Measurements from ENCODE around the gene DHRS11. TPM values are rescaled to one million over a fixed set of nuclear protein-coding genes. Genes with fewer than 3 reads are reported as not detected.

DHRS11 gene
- total and polyA plus RNA-seq, 2 of the 8 experiments (the other 6 are each of a cell fraction or from before 2014, with no cell fraction given) = 29.5 to 63.3 TPM

DNA sequence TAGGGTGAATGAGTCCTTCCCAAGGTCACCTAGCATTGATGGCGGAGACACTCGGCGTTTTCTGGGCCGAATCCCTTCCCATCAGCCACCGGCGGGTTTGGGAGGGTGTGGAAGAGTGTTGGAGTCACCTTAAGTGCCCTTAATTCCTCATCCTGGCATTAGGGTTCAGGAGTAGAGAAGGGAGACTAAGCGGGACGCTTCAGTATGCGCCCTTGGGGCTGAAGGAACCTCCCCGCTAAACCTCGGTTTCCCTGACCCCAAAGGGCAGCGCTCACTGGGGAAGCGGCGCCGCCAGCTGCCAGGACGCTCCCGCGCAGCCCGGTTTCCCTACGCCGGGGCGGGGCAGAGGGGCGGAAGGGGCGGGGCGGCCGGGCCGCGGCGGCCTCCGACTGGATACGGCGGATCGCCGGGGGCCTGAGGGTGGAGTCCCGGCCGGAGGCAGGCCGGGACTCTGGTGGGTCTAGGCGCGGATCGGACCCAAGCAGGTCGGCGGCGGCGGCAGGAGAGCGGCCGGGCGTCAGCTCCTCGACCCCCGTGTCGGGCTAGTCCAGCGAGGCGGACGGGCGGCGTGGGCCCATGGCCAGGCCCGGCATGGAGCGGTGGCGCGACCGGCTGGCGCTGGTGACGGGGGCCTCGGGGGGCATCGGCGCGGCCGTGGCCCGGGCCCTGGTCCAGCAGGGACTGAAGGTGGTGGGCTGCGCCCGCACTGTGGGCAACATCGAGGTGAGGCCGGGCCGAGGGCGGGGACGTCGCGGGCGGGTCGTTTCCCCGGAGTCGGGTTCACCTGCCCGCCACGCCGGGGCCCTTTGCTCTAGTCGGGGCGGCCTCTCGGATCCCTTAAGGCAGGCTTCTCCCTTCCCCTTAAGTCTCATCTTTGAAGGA, at the start of gene DHRS11 (continued):
- peak; percentile 60; the same call in 1 of the 2 replicates for TF ChIP-seq PHF8 (conservative IDR thresholded peaks at IDR 0.05; ENCODE audit: low read depth, low read length)
- TF ChIP-seq, protein P1, sequence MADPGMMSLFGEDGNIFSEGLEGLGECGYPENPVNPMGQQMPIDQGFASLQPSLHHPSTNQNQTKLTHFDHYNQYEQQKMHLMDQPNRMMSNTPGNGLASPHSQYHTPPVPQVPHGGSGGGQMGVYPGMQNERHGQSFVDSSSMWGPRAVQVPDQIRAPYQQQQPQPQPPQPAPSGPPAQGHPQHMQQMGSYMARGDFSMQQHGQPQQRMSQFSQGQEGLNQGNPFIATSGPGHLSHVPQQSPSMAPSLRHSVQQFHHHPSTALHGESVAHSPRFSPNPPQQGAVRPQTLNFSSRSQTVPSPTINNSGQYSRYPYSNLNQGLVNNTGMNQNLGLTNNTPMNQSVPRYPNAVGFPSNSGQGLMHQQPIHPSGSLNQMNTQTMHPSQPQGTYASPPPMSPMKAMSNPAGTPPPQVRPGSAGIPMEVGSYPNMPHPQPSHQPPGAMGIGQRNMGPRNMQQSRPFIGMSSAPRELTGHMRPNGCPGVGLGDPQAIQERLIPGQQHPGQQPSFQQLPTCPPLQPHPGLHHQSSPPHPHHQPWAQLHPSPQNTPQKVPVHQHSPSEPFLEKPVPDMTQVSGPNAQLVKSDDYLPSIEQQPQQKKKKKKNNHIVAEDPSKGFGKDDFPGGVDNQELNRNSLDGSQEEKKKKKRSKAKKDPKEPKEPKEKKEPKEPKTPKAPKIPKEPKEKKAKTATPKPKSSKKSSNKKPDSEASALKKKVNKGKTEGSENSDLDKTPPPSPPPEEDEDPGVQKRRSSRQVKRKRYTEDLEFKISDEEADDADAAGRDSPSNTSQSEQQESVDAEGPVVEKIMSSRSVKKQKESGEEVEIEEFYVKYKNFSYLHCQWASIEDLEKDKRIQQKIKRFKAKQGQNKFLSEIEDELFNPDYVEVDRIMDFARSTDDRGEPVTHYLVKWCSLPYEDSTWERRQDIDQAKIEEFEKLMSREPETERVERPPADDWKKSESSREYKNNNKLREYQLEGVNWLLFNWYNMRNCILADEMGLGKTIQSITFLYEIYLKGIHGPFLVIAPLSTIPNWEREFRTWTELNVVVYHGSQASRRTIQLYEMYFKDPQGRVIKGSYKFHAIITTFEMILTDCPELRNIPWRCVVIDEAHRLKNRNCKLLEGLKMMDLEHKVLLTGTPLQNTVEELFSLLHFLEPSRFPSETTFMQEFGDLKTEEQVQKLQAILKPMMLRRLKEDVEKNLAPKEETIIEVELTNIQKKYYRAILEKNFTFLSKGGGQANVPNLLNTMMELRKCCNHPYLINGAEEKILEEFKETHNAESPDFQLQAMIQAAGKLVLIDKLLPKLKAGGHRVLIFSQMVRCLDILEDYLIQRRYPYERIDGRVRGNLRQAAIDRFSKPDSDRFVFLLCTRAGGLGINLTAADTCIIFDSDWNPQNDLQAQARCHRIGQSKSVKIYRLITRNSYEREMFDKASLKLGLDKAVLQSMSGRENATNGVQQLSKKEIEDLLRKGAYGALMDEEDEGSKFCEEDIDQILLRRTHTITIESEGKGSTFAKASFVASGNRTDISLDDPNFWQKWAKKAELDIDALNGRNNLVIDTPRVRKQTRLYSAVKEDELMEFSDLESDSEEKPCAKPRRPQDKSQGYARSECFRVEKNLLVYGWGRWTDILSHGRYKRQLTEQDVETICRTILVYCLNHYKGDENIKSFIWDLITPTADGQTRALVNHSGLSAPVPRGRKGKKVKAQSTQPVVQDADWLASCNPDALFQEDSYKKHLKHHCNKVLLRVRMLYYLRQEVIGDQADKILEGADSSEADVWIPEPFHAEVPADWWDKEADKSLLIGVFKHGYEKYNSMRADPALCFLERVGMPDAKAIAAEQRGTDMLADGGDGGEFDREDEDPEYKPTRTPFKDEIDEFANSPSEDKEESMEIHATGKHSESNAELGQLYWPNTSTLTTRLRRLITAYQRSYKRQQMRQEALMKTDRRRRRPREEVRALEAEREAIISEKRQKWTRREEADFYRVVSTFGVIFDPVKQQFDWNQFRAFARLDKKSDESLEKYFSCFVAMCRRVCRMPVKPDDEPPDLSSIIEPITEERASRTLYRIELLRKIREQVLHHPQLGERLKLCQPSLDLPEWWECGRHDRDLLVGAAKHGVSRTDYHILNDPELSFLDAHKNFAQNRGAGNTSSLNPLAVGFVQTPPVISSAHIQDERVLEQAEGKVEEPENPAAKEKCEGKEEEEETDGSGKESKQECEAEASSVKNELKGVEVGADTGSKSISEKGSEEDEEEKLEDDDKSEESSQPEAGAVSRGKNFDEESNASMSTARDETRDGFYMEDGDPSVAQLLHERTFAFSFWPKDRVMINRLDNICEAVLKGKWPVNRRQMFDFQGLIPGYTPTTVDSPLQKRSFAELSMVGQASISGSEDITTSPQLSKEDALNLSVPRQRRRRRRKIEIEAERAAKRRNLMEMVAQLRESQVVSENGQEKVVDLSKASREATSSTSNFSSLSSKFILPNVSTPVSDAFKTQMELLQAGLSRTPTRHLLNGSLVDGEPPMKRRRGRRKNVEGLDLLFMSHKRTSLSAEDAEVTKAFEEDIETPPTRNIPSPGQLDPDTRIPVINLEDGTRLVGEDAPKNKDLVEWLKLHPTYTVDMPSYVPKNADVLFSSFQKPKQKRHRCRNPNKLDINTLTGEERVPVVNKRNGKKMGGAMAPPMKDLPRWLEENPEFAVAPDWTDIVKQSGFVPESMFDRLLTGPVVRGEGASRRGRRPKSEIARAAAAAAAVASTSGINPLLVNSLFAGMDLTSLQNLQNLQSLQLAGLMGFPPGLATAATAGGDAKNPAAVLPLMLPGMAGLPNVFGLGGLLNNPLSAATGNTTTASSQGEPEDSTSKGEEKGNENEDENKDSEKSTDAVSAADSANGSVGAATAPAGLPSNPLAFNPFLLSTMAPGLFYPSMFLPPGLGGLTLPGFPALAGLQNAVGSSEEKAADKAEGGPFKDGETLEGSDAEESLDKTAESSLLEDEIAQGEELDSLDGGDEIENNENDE (IDR thresholded peaks at IDR 0.05; ENCODE audit: insufficient replicate concordance, low read length) = no peak
- 0 out of 2 replicates have a peak, but pooled peaks have one; percentile 13 for TF ChIP-seq SP1 (IDR thresholded peaks at IDR 0.05; ENCODE audit: low read depth, low read length)
- TF ChIP-seq, protein P2, sequence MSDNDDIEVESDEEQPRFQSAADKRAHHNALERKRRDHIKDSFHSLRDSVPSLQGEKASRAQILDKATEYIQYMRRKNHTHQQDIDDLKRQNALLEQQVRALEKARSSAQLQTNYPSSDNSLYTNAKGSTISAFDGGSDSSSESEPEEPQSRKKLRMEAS (IDR thresholded peaks at IDR 0.05) = peak; percentile 31
- no peak for TF ChIP-seq EP300 (IDR thresholded peaks at IDR 0.05; ENCODE audit: borderline replicate concordance in 1 of 2, low read depth in 2 of 2, low read length in 2 of 2)
- peak; percentile 45 for TF ChIP-seq POLR2AphosphoS5 (IDR thresholded peaks at IDR 0.05; ENCODE audit: low read depth, low read length)
- TF ChIP-seq, protein P3, sequence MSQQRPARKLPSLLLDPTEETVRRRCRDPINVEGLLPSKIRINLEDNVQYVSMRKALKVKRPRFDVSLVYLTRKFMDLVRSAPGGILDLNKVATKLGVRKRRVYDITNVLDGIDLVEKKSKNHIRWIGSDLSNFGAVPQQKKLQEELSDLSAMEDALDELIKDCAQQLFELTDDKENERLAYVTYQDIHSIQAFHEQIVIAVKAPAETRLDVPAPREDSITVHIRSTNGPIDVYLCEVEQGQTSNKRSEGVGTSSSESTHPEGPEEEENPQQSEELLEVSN (IDR thresholded peaks at IDR 0.05) = peak; percentile 50
- TF ChIP-seq TBP (IDR thresholded peaks at IDR 0.05; ENCODE audit: low read depth, low read length) = peak; percentile 35; the same call in 1 of the 2 replicates
